ENCODE data around the gene RERE. TPM values are rescaled to one million over a fixed set of nuclear protein-coding genes. Genes with fewer than 3 reads are reported as not detected.

The RERE gene
- total RNA-seq, 1 donor from 2014 or later: 80.3 TPM

GRCh38 chr1:8311068-8311718 is 506.2 kb downstream of the RERE start:
- Histone ChIP-seq H3K4me3 (no peak overlapping the region), H3K27me3 (no peaks in the 10 kb centered on the region), H3K36me3 (no peaks in the 10 kb centered on the region), H3K9me3 (no peaks in the 10 kb centered on the region), H3K27ac (no peak overlapping the region), H3K4me1 (no peaks in the 10 kb centered on the region)
- intact Hi-C loops (cut with DNase I): loop anchor here (10.0 kb wide), 1 partner anchor 326 kb away; no protein-coding TSS in a partner anchor
- no peak for DNase-seq (ENCODE audit: extremely low spot score in 2 of 2)
- TF ChIP-seq POLR2AphosphoS5 (IDR thresholded peaks at IDR 0.05; ENCODE audit: insufficient read depth in 1 of 2, low read depth in 1 of 2) (no peak), POLR2A (IDR thresholded peaks at IDR 0.05) (no peak)
- TF ChIP-seq, protein P1, sequence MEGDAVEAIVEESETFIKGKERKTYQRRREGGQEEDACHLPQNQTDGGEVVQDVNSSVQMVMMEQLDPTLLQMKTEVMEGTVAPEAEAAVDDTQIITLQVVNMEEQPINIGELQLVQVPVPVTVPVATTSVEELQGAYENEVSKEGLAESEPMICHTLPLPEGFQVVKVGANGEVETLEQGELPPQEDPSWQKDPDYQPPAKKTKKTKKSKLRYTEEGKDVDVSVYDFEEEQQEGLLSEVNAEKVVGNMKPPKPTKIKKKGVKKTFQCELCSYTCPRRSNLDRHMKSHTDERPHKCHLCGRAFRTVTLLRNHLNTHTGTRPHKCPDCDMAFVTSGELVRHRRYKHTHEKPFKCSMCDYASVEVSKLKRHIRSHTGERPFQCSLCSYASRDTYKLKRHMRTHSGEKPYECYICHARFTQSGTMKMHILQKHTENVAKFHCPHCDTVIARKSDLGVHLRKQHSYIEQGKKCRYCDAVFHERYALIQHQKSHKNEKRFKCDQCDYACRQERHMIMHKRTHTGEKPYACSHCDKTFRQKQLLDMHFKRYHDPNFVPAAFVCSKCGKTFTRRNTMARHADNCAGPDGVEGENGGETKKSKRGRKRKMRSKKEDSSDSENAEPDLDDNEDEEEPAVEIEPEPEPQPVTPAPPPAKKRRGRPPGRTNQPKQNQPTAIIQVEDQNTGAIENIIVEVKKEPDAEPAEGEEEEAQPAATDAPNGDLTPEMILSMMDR (IDR thresholded peaks at IDR 0.05): no peak

DNA sequence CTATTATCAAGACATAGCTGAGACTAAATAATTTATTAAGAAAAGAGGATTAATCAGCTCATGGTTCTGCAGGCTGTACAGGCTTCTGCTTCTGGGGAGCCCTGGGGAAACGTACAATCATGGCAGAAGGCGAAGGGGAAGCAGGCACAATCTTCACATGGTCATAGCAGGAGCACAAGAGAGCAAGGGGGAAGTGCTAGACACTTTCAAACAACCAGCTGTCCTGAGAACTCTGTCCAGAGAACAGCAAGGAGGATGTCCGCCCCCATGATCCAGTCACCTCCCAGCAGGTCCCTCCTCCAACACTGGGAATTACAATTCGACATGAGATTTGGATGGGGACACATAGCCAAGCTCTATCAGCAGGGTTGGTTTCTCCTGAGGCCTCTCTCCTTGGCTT is 509.8 kb downstream of the RERE start:
- intact Hi-C loops (cut with DNase I): no loop called here

DNA sequence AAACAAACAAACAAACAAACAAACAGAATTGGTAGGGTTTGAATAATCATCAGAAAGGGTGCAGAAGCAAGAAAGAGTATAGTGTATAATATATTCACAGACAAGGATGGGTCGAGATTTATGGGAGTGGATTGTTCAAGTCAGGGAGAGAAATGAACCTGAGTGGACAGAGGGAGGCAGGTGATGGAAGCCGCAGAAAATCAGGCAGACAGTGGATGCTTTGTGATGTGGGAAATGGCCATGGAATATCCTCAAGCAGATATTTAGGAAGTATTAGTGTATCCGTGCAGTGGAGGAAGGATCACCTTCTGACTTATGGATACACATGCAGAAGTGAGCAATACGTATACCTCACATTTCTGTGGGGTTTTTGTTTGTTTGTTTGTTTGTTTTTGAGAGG is 513.6 kb downstream of the RERE start:
- H3K27ac ChIP-seq: no peak overlapping the region
- H3K36me3 ChIP-seq: no peaks in the 10 kb centered on the region
- intact Hi-C loops (cut with DNase I): no loop called here
- DNase-seq (ENCODE audit: extremely low spot score in 2 of 2): no peak
- TF ChIP-seq, protein P1 (IDR thresholded peaks at IDR 0.05): no peak
- no peak for TF ChIP-seq POLR2AphosphoS5 (IDR thresholded peaks at IDR 0.05; ENCODE audit: insufficient read depth in 1 of 2, low read depth in 1 of 2)
- no peaks in the 10 kb centered on the region for H3K4me1 ChIP-seq
- H3K4me3 ChIP-seq: no peak overlapping the region
- no peaks in the 10 kb centered on the region for H3K9me3 ChIP-seq
- H3K27me3 ChIP-seq: no peaks in the 10 kb centered on the region

More for the DNA sequence above, 509.8 kb downstream of the RERE start:
- H3K4me1 ChIP-seq: no peaks in the 10 kb centered on the region
- no peak for TF ChIP-seq POLR2AphosphoS5 (IDR thresholded peaks at IDR 0.05; ENCODE audit: insufficient read depth in 1 of 2, low read depth in 1 of 2)
- no peak for TF ChIP-seq POLR2A (IDR thresholded peaks at IDR 0.05)
- TF ChIP-seq, protein P1 (IDR thresholded peaks at IDR 0.05): no peak
- no peak overlapping the region for H3K4me3 ChIP-seq
- H3K9me3 ChIP-seq: no peaks in the 10 kb centered on the region
- H3K27ac ChIP-seq: no peak overlapping the region
- H3K36me3 ChIP-seq: no peaks in the 10 kb centered on the region
- no peaks in the 10 kb centered on the region for H3K27me3 ChIP-seq
- no peak for DNase-seq (ENCODE audit: extremely low spot score in 2 of 2)

GRCh38 chr1:8303141-8303540 is 514.3 kb downstream of the RERE start:
- Histone ChIP-seq H3K4me1 (no peaks in the 10 kb centered on the region), H3K9me3 (no peaks in the 10 kb centered on the region), H3K4me3 (no peak overlapping the region), H3K36me3 (no peaks in the 10 kb centered on the region), H3K27me3 (no peaks in the 10 kb centered on the region), H3K27ac (no peak overlapping the region)
- intact Hi-C loops (cut with DNase I): no loop called here
- TF ChIP-seq POLR2AphosphoS5 (IDR thresholded peaks at IDR 0.05; ENCODE audit: insufficient read depth in 1 of 2, low read depth in 1 of 2): no peak
- no peak for TF ChIP-seq POLR2A (IDR thresholded peaks at IDR 0.05)
- TF ChIP-seq, protein P1 (IDR thresholded peaks at IDR 0.05): no peak
- no peak for DNase-seq (ENCODE audit: extremely low spot score in 2 of 2)

Small RNA genes lying within 50 kb of the gene (microRNA-seq; reads per million reads assigned to microRNA genes)
- gene MIR6728 (ENCODE audit: borderline number of aligned reads, borderline replicate concordance): not detected

Small RNA genes lying within 50 kb of the gene (small RNA-seq; reads per million reads assigned to genes)
- not detected for gene MIR6728
- gene RF00019: not detected
- not detected for gene RF00599

Other genes starting within 250 kb of the RERE start
- 558 TPM for gene ENO1, start 61.0 kb upstream of the RERE start, total RNA-seq
- gene CA6, start 128.2 kb upstream of the RERE start, total RNA-seq: not detected
- not detected for gene SLC2A7, start 208.8 kb upstream of the RERE start, total RNA-seq